Stimulated activated effector memory CD8-positive, alpha-beta T cell treated with anti-CD3 and anti-CD28 coated beads, Interleukin-12 subunit alpha, Interleukin-12 subunit beta, amount 100 ng/mL, for 72 hours (primary cell): ENCODE results near the gene EIF1AY.
"Not testable (repeated sequence)": the region's sequence is repeated elsewhere in the genome, so short reads cannot be mapped to it uniquely, and the experiment has no call there.

Experiments used
- ATAC-seq: fragments of 150-1000 bp; cut with Tn5 transposase; 2 replicates; pipeline ENCODE4 v1.10.0; 2021
- DNase-seq, 2 donors: peaks; one replicate each; pipeline ENCODE4 v3.0.0; 2021 to 2022; ENCODE audit warnings: low spot score in 2 of 2
- H3K27ac Mint-ChIP-seq: one replicate; pipeline ENCODE4 v1.8.0; 2022; ENCODE audit warnings: mild to moderate bottlenecking, mixed read lengths
- H3K36me3 Mint-ChIP-seq: one replicate; pipeline ENCODE4 v1.8.0; 2022; ENCODE audit warnings: mild to moderate bottlenecking, mixed read lengths
- H3K4me1 Mint-ChIP-seq: one replicate; pipeline ENCODE4 v1.8.0; 2022; ENCODE audit warnings: mixed read lengths
- H3K4me3 Mint-ChIP-seq: one replicate; pipeline ENCODE4 v1.8.0; 2022; ENCODE audit warnings: mild to moderate bottlenecking, mixed read lengths
- H3K9me3 Mint-ChIP-seq: one replicate; pipeline ENCODE4 v1.8.0; 2022; ENCODE audit warnings: mixed read lengths

Gene EIF1AY

GRCh38 chrY:20575531-20576121, at the start of gene EIF1AY:
EIF1AY (plus strand) TSS chrY:20575776; CDS start chrY:20575872, 96 bp downstream.
- H3K36me3 Mint-ChIP-seq = peaks cover 22% of the 10 kb centered on the region
- ATAC-seq (peak; percentile 97), DNase-seq (peak; percentile 59 to 95)
- H3K4me3 Mint-ChIP-seq = peak within 1 kb of the TSS; percentile 86
- no peaks in the 10 kb centered on the region for H3K4me1 Mint-ChIP-seq
- H3K9me3 Mint-ChIP-seq = no peaks in the 10 kb centered on the region
- H3K27ac Mint-ChIP-seq = peak within 1 kb of the TSS; percentile 97

GRCh38 chrY:20528435-20528834, 47.1 kb upstream of the EIF1AY start:
- no peaks in the 10 kb centered on the region for H3K9me3 Mint-ChIP-seq
- no peak for DNase-seq
- ATAC-seq = no peak
- H3K27ac Mint-ChIP-seq = no peak overlapping the region
- no peak overlapping the region for H3K4me3 Mint-ChIP-seq
- H3K4me1 Mint-ChIP-seq = peaks cover 6% of the 10 kb centered on the region
- no peaks in the 10 kb centered on the region for H3K36me3 Mint-ChIP-seq

- ATAC-seq = no peak
- Mint-ChIP-seq H3K36me3 (no peaks in the 10 kb centered on the region), H3K27ac (no peak overlapping the region), H3K4me1 (no peaks in the 10 kb centered on the region), H3K4me3 (no peak overlapping the region), H3K9me3 (no peaks in the 10 kb centered on the region)
- no peak for DNase-seq
Measured at GRCh38 chrY:20538186-20538585, 37.4 kb upstream of the EIF1AY start.

- H3K27ac Mint-ChIP-seq = no peak overlapping the region
- ATAC-seq (no peak), DNase-seq (no peak)
- H3K4me1 Mint-ChIP-seq = no peaks in the 10 kb centered on the region
- no peaks in the 10 kb centered on the region for H3K9me3 Mint-ChIP-seq
- no peaks in the 10 kb centered on the region for H3K36me3 Mint-ChIP-seq
- no peak overlapping the region for H3K4me3 Mint-ChIP-seq
Measured at GRCh38 chrY:20538933-20539332, 36.6 kb upstream of the EIF1AY start.

GRCh38 chrY:20544451-20544960, 31.1 kb upstream of the EIF1AY start:
- Mint-ChIP-seq H3K4me3 (no peak overlapping the region), H3K4me1 (no peaks in the 10 kb centered on the region), H3K27ac (no peak overlapping the region), H3K9me3 (no peaks in the 10 kb centered on the region), H3K36me3 (no peaks in the 10 kb centered on the region)
- ATAC-seq (no peak), DNase-seq (no peak)

GRCh38 chrY:20546071-20546470, 29.5 kb upstream of the EIF1AY start:
- ATAC-seq = no peak
- Mint-ChIP-seq H3K4me1 (no peaks in the 10 kb centered on the region), H3K27ac (no peak overlapping the region), H3K36me3 (no peaks in the 10 kb centered on the region), H3K9me3 (no peaks in the 10 kb centered on the region), H3K4me3 (no peak overlapping the region)
- no peak for DNase-seq

GRCh38 chrY:20549289-20549688, 26.3 kb upstream of the EIF1AY start:
- ATAC-seq = no peak
- Mint-ChIP-seq H3K36me3 (no peaks in the 10 kb centered on the region), H3K27ac (no peak overlapping the region), H3K4me1 (no peaks in the 10 kb centered on the region), H3K4me3 (no peak overlapping the region), H3K9me3 (no peaks in the 10 kb centered on the region)
- DNase-seq = no peak

GRCh38 chrY:20551840-20552239, 23.7 kb upstream of the EIF1AY start:
- Mint-ChIP-seq H3K27ac (no peak overlapping the region), H3K36me3 (no peaks in the 10 kb centered on the region), H3K9me3 (no peaks in the 10 kb centered on the region), H3K4me1 (no peaks in the 10 kb centered on the region), H3K4me3 (no peak overlapping the region)
- ATAC-seq (no peak), DNase-seq (no peak)

GRCh38 chrY:20552764-20553323, 22.7 kb upstream of the EIF1AY start:
- H3K27ac Mint-ChIP-seq, H3K4me1 Mint-ChIP-seq, DNase-seq, ATAC-seq, H3K36me3 Mint-ChIP-seq, H3K4me3 Mint-ChIP-seq, H3K9me3 Mint-ChIP-seq: not testable (repeated sequence)

GRCh38 chrY:20555820-20556219, 19.8 kb upstream of the EIF1AY start:
- no peak for ATAC-seq
- no peak overlapping the region for H3K27ac Mint-ChIP-seq
- H3K9me3 Mint-ChIP-seq = no peaks in the 10 kb centered on the region
- H3K4me3 Mint-ChIP-seq = no peak overlapping the region
- no peaks in the 10 kb centered on the region for H3K4me1 Mint-ChIP-seq
- no peaks in the 10 kb centered on the region for H3K36me3 Mint-ChIP-seq
- DNase-seq = no peak

- H3K4me3 Mint-ChIP-seq = no peak overlapping the region
- no peaks in the 10 kb centered on the region for H3K36me3 Mint-ChIP-seq
- no peaks in the 10 kb centered on the region for H3K4me1 Mint-ChIP-seq
- H3K27ac Mint-ChIP-seq = no peak overlapping the region
- ATAC-seq = no peak
- no peak for DNase-seq
- no peaks in the 10 kb centered on the region for H3K9me3 Mint-ChIP-seq
Measured at GRCh38 chrY:20558677-20559076, 16.9 kb upstream of the EIF1AY start.

- no peak overlapping the region for H3K4me3 Mint-ChIP-seq
- H3K36me3 Mint-ChIP-seq = no peaks in the 10 kb centered on the region
- H3K4me1 Mint-ChIP-seq = no peaks in the 10 kb centered on the region
- no peaks in the 10 kb centered on the region for H3K9me3 Mint-ChIP-seq
- ATAC-seq (no peak), DNase-seq (no peak)
- H3K27ac Mint-ChIP-seq = no peak overlapping the region
Measured at GRCh38 chrY:20559873-20560512, 15.6 kb upstream of the EIF1AY start.

- Mint-ChIP-seq H3K36me3 (peaks cover 6% of the 10 kb centered on the region), H3K9me3 (no peaks in the 10 kb centered on the region), H3K4me1 (no peaks in the 10 kb centered on the region), H3K4me3 (no peak overlapping the region), H3K27ac (no peak overlapping the region)
- ATAC-seq = no peak
- DNase-seq = no peak
Measured at GRCh38 chrY:20571306-20571705, 4.3 kb upstream of the EIF1AY start.

GRCh38 chrY:20576506-20576905, 930 bp downstream of the EIF1AY start:
- no peak for ATAC-seq
- Mint-ChIP-seq H3K27ac (peak overlapping the region; percentile 97), H3K36me3 (peaks cover 31% of the 10 kb centered on the region), H3K9me3 (no peaks in the 10 kb centered on the region), H3K4me1 (no peaks in the 10 kb centered on the region), H3K4me3 (peak overlapping the region; percentile 86)
- no peak for DNase-seq

GRCh38 chrY:20578206-20578605, 2.6 kb downstream of the EIF1AY start:
- Mint-ChIP-seq H3K9me3 (no peaks in the 10 kb centered on the region), H3K4me3 (peak overlapping the region; percentile 86), H3K4me1 (no peaks in the 10 kb centered on the region), H3K27ac (no peak overlapping the region), H3K36me3 (peaks cover 48% of the 10 kb centered on the region)
- ATAC-seq = no peak
- no peak for DNase-seq

- DNase-seq (no peak), ATAC-seq (no peak)
- Mint-ChIP-seq H3K36me3 (peaks cover 67% of the 10 kb centered on the region), H3K9me3 (no peaks in the 10 kb centered on the region), H3K4me3 (no peak overlapping the region), H3K4me1 (no peaks in the 10 kb centered on the region), H3K27ac (no peak overlapping the region)
Measured at GRCh38 chrY:20581687-20582086, 6.1 kb downstream of the EIF1AY start.
